Adrenal gland (tissue), 12 donors: ENCODE data around the gene FBXO36. TPM values are rescaled to one million over a fixed set of nuclear protein-coding genes. Genes with fewer than 3 reads are reported as not detected.

Experiments
- DNase-seq, 7 donors: peaks; one replicate each; pipeline ENCODE4 v3.0.0-alpha.2; 2019 to 2020
- H3K27ac ChIP-seq, 5 donors: fragments of 200-600 bp; sonication (generic) in 4 of 5; 1 replicate in 3 of 5; 2 replicates in 2 of 5; pipeline versions ENCODE4 v1.5.1 to v1.8.0; 2016 to 2020; ENCODE audit warnings: mild to moderate bottlenecking in 1 of 5
- H3K27me3 ChIP-seq: fragments of 200-600 bp; 2 replicates; pipeline ENCODE4 v1.8.0; 2021
- H3K36me3 ChIP-seq, 2 donors: fragments of 200-600 bp; replicated peaks in 1 of 2; 1 replicate in 1 of 2; 2 replicates in 1 of 2; pipeline versions ENCODE4 v1.5.1 to v1.8.0; 2018 to 2022
- H3K4me1 ChIP-seq, 2 donors: fragments of 200-600 bp; replicated peaks in 1 of 2; 1 replicate in 1 of 2; 2 replicates in 1 of 2; pipeline versions ENCODE4 v1.5.1 to v1.8.0; 2018 to 2021
- H3K4me3 ChIP-seq, 4 donors: fragments of 200-600 bp; sonication (generic) in 3 of 4; one replicate each; pipeline ENCODE4 v1.5.1; 2016 to 2018
- H3K9me3 ChIP-seq, 3 donors: fragments of 200-600 bp; sonication (generic) in 1 of 3; replicated peaks in 1 of 3; 1 replicate in 2 of 3; 2 replicates in 1 of 3; pipeline versions ENCODE4 v1.5.1 to v1.8.0; 2016 to 2021
- CTCF ChIP-seq, 6 experiments: fragments of 450-650 bp in 4 of 6; fragments of 200-600 bp in 2 of 6; sonication (generic) in 1 of 6; IDR thresholded peaks; 1 replicate in 5 of 6; 2 replicates in 1 of 6; pipeline versions ENCODE4 v1.5.1 to v1.8.0; 2016 to 2021; ENCODE audit warnings: antibody characterized with exemption in 6 of 6, mild to moderate bottlenecking in 2 of 6, moderate library complexity in 1 of 6
- POLR2A ChIP-seq, 2 donors: fragments of 450-650 bp; IDR thresholded peaks; one replicate each; pipeline ENCODE4 v1.6.1; 2017; ENCODE audit warnings: antibody characterized with exemption in 2 of 2, mild to moderate bottlenecking in 2 of 2, moderate library complexity in 1 of 2
- WGBS, 4 donors: extraction: QIAGEN DNeasy Blood & Tissue Kit in 2 of 4; methylation state at CpG; one replicate each; pipeline versions ENCODE4 v1.1.5 to v1.1.7; 2013 to 2017; 5-methylcytosine and 5-hydroxymethylcytosine counted together
- intact Hi-C, 2 donors: fragments of 100-400 bp; cut with DNase I; formaldehyde crosslinking; loops; one replicate each; pipeline versions ENCODE4 v1.14.1 to v1.15.0; 2022 to 2023
- polyA plus RNA-seq, 3 donors: library from polyadenylated mRNA; stranded (reverse); fragments of 200-250 nt in 2 of 3; fragments of 350-450 nt in 1 of 3; fragmentation: Illumina TruSeq in 1 of 3; extraction: RNeasy Lipid Tissue Mini Kit (QIAGEN cat#74804) in 1 of 3; gene quantifications; one replicate each; pipeline ENCODE4 v1.2.3, GENCODE V29; 2013 to 2014
- total RNA-seq, 9 donors: library from RNA; depleted of rRNA in 4 of 9; stranded (reverse); fragments of >200 nt in 4 of 9; fragments of 120-200 nt in 1 of 9; fragmentation: NEBNext Ultra II Directional in 1 of 9; extraction: Animal tissue kit (Norgen Biotek cat#: 25700) in 1 of 9; gene quantifications; one replicate each; pipeline versions ENCODE4 v1.1.0 to v1.2.4, GENCODE V29; 2013 to 2023
- donor health status: healthy with polysubstance abuse.
- donor health status: Bipolar disorder and iron deficiency.
- donor health status: DM: yes; HTN: yes; CAD: no.
- donor health status: DM: no; HTN: no; CAD: no.
- donor health status: DM: no; HTN: no; CAD: no.
- donor health status: DM: yes; HTN: yes; CAD: no.

Gene FBXO36
- total and polyA plus RNA-seq, 12 donors, result 1.9 to 9.5 (median 6.4) TPM

DNA sequence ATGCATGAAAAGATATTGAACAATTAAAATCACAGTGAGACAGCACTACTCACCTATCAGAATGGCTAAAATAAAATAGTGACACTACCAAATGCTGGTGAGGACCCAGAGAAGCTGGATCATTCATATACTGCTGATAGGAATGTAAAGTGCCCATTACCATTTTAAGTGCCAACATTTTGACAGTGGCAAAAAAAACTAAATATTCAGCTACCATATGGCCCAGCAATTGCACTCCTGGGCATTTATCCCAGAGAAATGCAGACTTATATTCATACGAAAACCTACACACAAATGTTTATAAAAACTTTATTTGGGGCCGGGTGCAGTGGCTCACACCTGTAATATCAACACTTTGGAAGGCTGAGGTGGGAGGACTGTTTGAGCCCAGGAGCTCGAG lies 47.6 kb downstream of the FBXO36 start:
- H3K9me3 ChIP-seq, result no peaks in the 10 kb centered on the region
- no peaks in the 10 kb centered on the region for H3K27me3 ChIP-seq
- no peak overlapping the region for H3K27ac ChIP-seq
- H3K4me3 ChIP-seq, result no peak overlapping the region
- TF ChIP-seq POLR2A (IDR thresholded peaks at IDR 0.05) (no peak), CTCF (IDR thresholded peaks at IDR 0.05) (no peak)
- H3K4me1 ChIP-seq, result no peaks in the 10 kb centered on the region
- no peaks in the 10 kb centered on the region for H3K36me3 ChIP-seq
- WGBS, 4 donors, result 86 to 90% (median 89%) methylated on average over 3 of the region's 3 CpGs
- DNase-seq, result no peak
- intact Hi-C loops, result no loop called here

GRCh38 chr2:229970406-229970805 lies 48.1 kb downstream of the FBXO36 start:
- Histone ChIP-seq H3K27me3 (no peaks in the 10 kb centered on the region), H3K27ac (no peak overlapping the region), H3K4me3 (no peak overlapping the region), H3K9me3 (no peaks in the 10 kb centered on the region), H3K36me3 (no peaks in the 10 kb centered on the region), H3K4me1 (no peaks in the 10 kb centered on the region)
- WGBS, 4 donors, result 82 to 87% (median 84%) methylated on average over 3 of the region's 3 CpGs
- no peak for DNase-seq
- intact Hi-C loops, result no loop called here
- no peak for TF ChIP-seq POLR2A (IDR thresholded peaks at IDR 0.05)
- TF ChIP-seq CTCF (IDR thresholded peaks at IDR 0.05), result no peak

DNA sequence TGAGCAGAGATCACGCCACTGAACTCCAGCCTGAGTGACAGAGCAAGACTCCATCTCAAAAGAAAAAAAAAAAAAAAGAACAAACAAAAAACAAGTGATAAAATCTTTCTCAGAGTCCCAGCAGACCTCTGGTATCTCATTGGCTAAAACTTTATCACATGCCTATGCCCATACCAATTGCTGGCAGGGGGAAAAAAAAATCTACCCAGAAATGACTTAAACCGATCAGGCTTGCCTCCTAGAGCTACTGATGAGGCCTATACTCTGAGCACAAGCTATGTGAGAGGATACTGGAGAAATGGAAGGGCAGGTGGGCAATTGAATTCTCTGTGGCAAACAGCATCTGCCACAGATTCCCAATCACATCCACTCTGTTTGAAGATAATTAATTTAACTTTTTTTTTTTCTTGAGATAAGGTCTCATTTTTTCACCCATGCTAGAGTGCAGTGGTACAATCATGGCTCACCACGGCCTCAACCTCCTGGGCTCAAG lies 49.0 kb downstream of the FBXO36 start:
- Histone ChIP-seq H3K4me1 (no peaks in the 10 kb centered on the region), H3K27me3 (no peaks in the 10 kb centered on the region), H3K9me3 (no peaks in the 10 kb centered on the region), H3K27ac (no peak overlapping the region), H3K4me3 (no peak overlapping the region), H3K36me3 (no peaks in the 10 kb centered on the region)
- DNase-seq, result no peak
- no peak for TF ChIP-seq CTCF (IDR thresholded peaks at IDR 0.05)
- TF ChIP-seq POLR2A (IDR thresholded peaks at IDR 0.05), result no peak
- intact Hi-C loops, result no loop called here
- WGBS, 4 donors, result 94 to 96% (median 95%) methylated on average over 3 of the region's 3 CpGs

GRCh38 chr2:229974266-229974665 lies 52.0 kb downstream of the FBXO36 start:
- peak in 4 of 6 experiments; percentile 28 to 43 (median 38) for TF ChIP-seq CTCF (IDR thresholded peaks at IDR 0.05)
- TF ChIP-seq POLR2A (IDR thresholded peaks at IDR 0.05), result no peak
- H3K9me3 ChIP-seq, result no peaks in the 10 kb centered on the region
- no peaks in the 10 kb centered on the region for H3K4me1 ChIP-seq
- H3K27ac ChIP-seq, result no peak overlapping the region
- 51 to 64% (median 58%) methylated on average over 6 of the region's 6 CpGs for WGBS, 4 donors
- peak in 6 of 7 donors; percentile 32 to 69 (median 52) for DNase-seq
- H3K27me3 ChIP-seq, result no peaks in the 10 kb centered on the region
- H3K36me3 ChIP-seq, result no peaks in the 10 kb centered on the region
- intact Hi-C loops, result no loop called here
- H3K4me3 ChIP-seq, result no peak overlapping the region
